Transverse colon (tissue), 4 donors: ENCODE measurements around the gene NUCB1. TPM values are rescaled to one million over a fixed set of nuclear protein-coding genes. Genes with fewer than 3 reads are reported as not detected.

Source experiments
- DNase-seq: peaks from one replicate; pipeline ENCODE4 v3.0.0-alpha.2; 2019
- H3K27ac ChIP-seq, 4 donors: fragments of 200-600 bp; sonication (generic); 2 replicates each; pipeline ENCODE4 v1.5.1; 2016 to 2018; ENCODE audit warnings: inconsistent platforms in 4 of 4
- H3K27me3 ChIP-seq: fragments of 200-600 bp; sonication (generic); 2 replicates; pipeline ENCODE4 v1.5.1; 2017; ENCODE audit warnings: inconsistent platforms
- H3K36me3 ChIP-seq, 4 donors: fragments of 200-600 bp; sonication (generic); 2 replicates each; pipeline ENCODE4 v1.5.1; 2017 to 2019; ENCODE audit warnings: inconsistent platforms in 4 of 4
- H3K4me1 ChIP-seq, 4 donors: fragments of 200-600 bp; sonication (generic); 2 replicates each; pipeline ENCODE4 v1.5.1; 2017 to 2020; ENCODE audit warnings: inconsistent platforms in 4 of 4
- H3K4me3 ChIP-seq, 4 donors: fragments of 200-600 bp; sonication (generic); 1 replicate in 1 of 4; 2 replicates in 3 of 4; pipeline versions ENCODE4 v1.5.1 to v1.6.1; 2017 to 2019; ENCODE audit warnings: inconsistent platforms in 4 of 4
- H3K9me3 ChIP-seq, 2 donors: fragments of 200-600 bp; sonication (generic); 2 replicates each; pipeline ENCODE4 v1.5.1; 2017 to 2019; ENCODE audit warnings: inconsistent platforms in 2 of 2
- EP300 ChIP-seq: sonication (generic); formaldehyde crosslinking; IDR thresholded peaks from one replicate; pipeline ENCODE4 v1.6.1; 2017; ENCODE audit warnings: antibody characterized with exemption, low read depth
- POLR2A ChIP-seq: fragments of 450-650 bp; IDR thresholded peaks from one replicate; pipeline ENCODE4 v1.6.1; 2016; ENCODE audit warnings: antibody characterized with exemption, mild to moderate bottlenecking, moderate library complexity
- POLR2AphosphoS5 ChIP-seq, 3 donors: sonication (generic); formaldehyde crosslinking; IDR thresholded peaks; one replicate each; pipeline ENCODE4 v1.6.1; 2016; ENCODE audit warnings: antibody characterized with exemption in 3 of 3
- WGBS, 2 donors: methylation state at CpG; one replicate each; pipeline ENCODE4 v1.1.5; 2018; ENCODE audit warnings: low coverage in 1 of 2; 5-methylcytosine and 5-hydroxymethylcytosine counted together
- in situ Hi-C, 4 donors: fragments of 200-750 bp; cut with MboI; loops; one replicate each; pipeline versions ENCODE4 v1.15.0 to v1.15.1; 2017; ENCODE audit warnings: low sequenced_read_pairs in 3 of 4, low pct_ligation_motif_present in 1 of 4, low pct_unique_long_range_greater_than_20kb in 1 of 4
- intact Hi-C: fragments of 100-400 bp; cut with DNase I; formaldehyde crosslinking; loops from one replicate; pipeline ENCODE4 v1.15.1; 2023; ENCODE audit warnings: low total_unique reads
- total RNA-seq, 4 donors: library from RNA; depleted of rRNA; stranded (reverse); fragments of >200 nt; gene quantifications; one replicate each; pipeline ENCODE4 v1.1.0, GENCODE V29; 2016
- TF ChIP-seq, protein P1 (sequence below), 5 experiments: fragments of 200-600 bp in 3 of 5; fragments of 450-650 bp in 2 of 5; sonication (generic) in 3 of 5; IDR thresholded peaks; 1 replicate in 2 of 5; 2 replicates in 3 of 5; pipeline ENCODE4 v1.5.1; 2016 to 2017; ENCODE audit warnings: antibody characterized with exemption in 5 of 5, inconsistent platforms in 3 of 5, mild to moderate bottlenecking in 2 of 5, moderate library complexity in 1 of 5

Gene NUCB1
- total RNA-seq, 4 donors from 2014 or later: 135 to 196 (median 174) TPM

DNA sequence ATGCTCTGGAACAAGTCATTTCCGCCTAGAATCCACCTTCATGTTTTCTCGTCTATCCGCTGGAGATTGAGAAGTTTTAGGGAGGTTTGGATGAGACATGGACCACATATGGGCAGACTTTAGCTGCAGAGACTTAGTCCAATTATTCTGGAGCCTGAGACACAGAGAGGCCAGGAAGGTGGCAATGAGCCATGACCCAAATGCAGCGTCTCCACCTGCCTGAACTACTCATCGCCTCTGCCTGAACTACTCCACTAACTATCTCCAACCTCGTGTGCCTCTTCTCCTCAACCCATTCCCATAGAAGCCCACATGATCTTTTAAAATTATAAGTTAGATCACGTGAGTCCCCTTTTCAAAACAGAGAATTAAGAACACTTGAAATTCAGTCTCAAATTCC, 37.3 kb upstream of the NUCB1 start:
- intact Hi-C loops: no loop called here
- WGBS, 2 donors: 59 to 68% methylated on average over 6 to 7 of the region's 7 CpGs
- TF ChIP-seq POLR2AphosphoS5 (IDR thresholded peaks at IDR 0.05) (no peak), EP300 (no peak), POLR2A (no peak)
- TF ChIP-seq, protein P1, sequence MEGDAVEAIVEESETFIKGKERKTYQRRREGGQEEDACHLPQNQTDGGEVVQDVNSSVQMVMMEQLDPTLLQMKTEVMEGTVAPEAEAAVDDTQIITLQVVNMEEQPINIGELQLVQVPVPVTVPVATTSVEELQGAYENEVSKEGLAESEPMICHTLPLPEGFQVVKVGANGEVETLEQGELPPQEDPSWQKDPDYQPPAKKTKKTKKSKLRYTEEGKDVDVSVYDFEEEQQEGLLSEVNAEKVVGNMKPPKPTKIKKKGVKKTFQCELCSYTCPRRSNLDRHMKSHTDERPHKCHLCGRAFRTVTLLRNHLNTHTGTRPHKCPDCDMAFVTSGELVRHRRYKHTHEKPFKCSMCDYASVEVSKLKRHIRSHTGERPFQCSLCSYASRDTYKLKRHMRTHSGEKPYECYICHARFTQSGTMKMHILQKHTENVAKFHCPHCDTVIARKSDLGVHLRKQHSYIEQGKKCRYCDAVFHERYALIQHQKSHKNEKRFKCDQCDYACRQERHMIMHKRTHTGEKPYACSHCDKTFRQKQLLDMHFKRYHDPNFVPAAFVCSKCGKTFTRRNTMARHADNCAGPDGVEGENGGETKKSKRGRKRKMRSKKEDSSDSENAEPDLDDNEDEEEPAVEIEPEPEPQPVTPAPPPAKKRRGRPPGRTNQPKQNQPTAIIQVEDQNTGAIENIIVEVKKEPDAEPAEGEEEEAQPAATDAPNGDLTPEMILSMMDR (IDR thresholded peaks at IDR 0.05): no peak
- Histone ChIP-seq H3K9me3 (no peaks in the 10 kb centered on the region), H3K27me3 (no peaks in the 10 kb centered on the region), H3K4me3 (no peak overlapping the region), H3K27ac (no peak overlapping the region), H3K4me1 (peaks cover 5 to 14% (median 10%) of the 10 kb centered on the region in 4 donors), H3K36me3 (no peaks in the 10 kb centered on the region)
- no peak for DNase-seq
- in situ Hi-C loops: loop anchor here in 1 of 4 donors (25.0 kb wide), 1 partner anchor 99 kb away; the partner anchor contains the start of genes BAX and FTL

DNA sequence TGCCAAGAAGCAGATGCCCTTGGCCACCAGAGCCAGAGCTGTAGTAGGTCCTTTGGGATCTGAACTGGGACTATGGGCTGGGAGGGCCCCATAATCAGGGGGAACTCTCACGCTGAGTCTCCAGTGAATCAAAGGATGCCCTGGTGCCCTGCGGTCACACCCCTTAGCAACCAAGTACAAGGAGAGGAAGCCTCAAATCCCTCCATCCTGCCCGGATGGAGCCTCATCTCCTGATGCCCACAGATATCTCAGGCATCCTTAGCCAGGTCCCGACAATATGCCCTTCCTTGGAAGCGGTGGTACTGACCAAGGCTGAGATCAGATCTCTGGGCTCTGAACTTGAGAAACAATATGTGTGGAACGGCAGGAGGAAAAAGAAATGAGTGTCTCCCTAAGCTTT, 33.4 kb upstream of the NUCB1 start:
- Histone ChIP-seq H3K9me3 (no peaks in the 10 kb centered on the region), H3K4me3 (no peak overlapping the region), H3K27me3 (no peaks in the 10 kb centered on the region), H3K4me1 (peaks cover 5 to 26% (median 17%) of the 10 kb centered on the region in 4 donors), H3K27ac (peak overlapping the region in 1 of 4 donors; percentile 84), H3K36me3 (no peaks in the 10 kb centered on the region)
- WGBS, 2 donors: 32 to 48% methylated on average over 4 to 6 of the region's 6 CpGs
- DNase-seq: no peak
- TF ChIP-seq, protein P1 (IDR thresholded peaks at IDR 0.05): no peak
- TF ChIP-seq EP300: no peak
- TF ChIP-seq POLR2AphosphoS5 (IDR thresholded peaks at IDR 0.05): no peak
- TF ChIP-seq POLR2A: no peak
- in situ Hi-C loops: loop anchor here in 1 of 4 donors (25.0 kb wide), 1 partner anchor 96 kb away; the partner anchor contains the start of genes BAX and FTL
- intact Hi-C loops: no loop called here

DNA sequence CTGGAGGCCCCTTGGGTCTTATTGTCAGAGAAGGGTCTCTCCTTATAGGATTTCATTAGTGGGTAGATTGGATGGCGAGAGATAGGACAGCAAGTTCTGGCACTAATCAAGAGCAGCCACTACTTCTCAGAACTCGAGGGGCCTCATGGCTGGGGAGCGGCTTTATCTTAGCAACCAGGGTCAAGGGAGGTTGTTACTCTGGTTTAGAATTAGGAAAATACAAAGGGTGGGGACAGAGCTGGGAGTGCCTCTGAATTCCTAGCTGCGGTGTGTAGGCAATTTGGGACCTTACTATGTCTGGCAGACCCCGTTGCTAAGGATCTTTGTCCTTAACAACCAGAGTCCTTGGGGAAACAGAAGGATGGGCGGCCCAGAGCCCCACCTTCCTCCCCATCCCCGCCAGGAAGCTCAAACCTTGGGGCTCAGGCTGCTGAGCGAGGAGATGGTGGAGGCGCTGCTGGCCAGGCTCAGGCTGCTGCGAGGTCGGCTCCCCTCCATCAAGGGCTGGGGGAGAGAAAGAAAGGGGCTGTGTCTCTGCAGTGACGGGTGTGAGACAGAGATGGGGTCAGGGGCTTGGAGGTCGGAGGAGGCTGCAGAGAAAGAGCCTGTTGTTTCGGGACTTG, 32.9 kb upstream of the NUCB1 start:
- TF ChIP-seq POLR2A (no peak), POLR2AphosphoS5 (IDR thresholded peaks at IDR 0.05) (no peak), EP300 (no peak)
- TF ChIP-seq, protein P1 (IDR thresholded peaks at IDR 0.05): no peak
- H3K27me3 ChIP-seq: no peaks in the 10 kb centered on the region
- no peak for DNase-seq
- H3K4me3 ChIP-seq: peak overlapping the region; percentile 9 to 36 (median 16)
- in situ Hi-C loops: loop anchor here in 1 of 4 donors (25.0 kb wide), 1 partner anchor 95 kb away; the partner anchor contains the start of genes BAX and FTL
- intact Hi-C loops: no loop called here
- H3K36me3 ChIP-seq: no peaks in the 10 kb centered on the region
- WGBS, 2 donors: 36% methylated on average over 14 of the region's 14 CpGs; no CpG with 5 or more reads in 1 of the 2 donors
- H3K27ac ChIP-seq: peak overlapping the region; percentile 74 to 84 (median 81)
- no peaks in the 10 kb centered on the region for H3K9me3 ChIP-seq
- peaks cover 5 to 26% (median 19%) of the 10 kb centered on the region in 4 donors for H3K4me1 ChIP-seq

- Histone ChIP-seq H3K4me3 (peak overlapping the region; percentile 9 to 36 (median 16)), H3K27ac (peak overlapping the region; percentile 74 to 84 (median 81)), H3K9me3 (no peaks in the 10 kb centered on the region), H3K36me3 (no peaks in the 10 kb centered on the region), H3K27me3 (no peaks in the 10 kb centered on the region), H3K4me1 (peaks cover 5 to 26% (median 19%) of the 10 kb centered on the region in 4 donors)
- in situ Hi-C loops (loop anchor here in 1 of 4 donors (25.0 kb wide), 1 partner anchor 95 kb away; the partner anchor contains the start of genes BAX and FTL), intact Hi-C loops (no loop called here)
- DNase-seq: no peak
- TF ChIP-seq POLR2AphosphoS5 (IDR thresholded peaks at IDR 0.05) (no peak), EP300 (no peak), POLR2A (no peak)
- TF ChIP-seq, protein P1 (IDR thresholded peaks at IDR 0.05): no peak
- 44% methylated on average over 7 of the region's 7 CpGs; no CpG with 5 or more reads in 1 of the 2 donors for WGBS, 2 donors
Measured at GRCh38 chr19:48867746-48868113, 32.4 kb upstream of the NUCB1 start.
